PC-3 (cell line): ENCODE data around the gene ARSG. TPM values are rescaled to one million over a fixed set of nuclear protein-coding genes. Genes with fewer than 3 reads are reported as not detected.
A peak's percentile ranks its signal among the peaks of the same experiment; 100 is the strongest.

Experiments
- ATAC-seq: fragments of 200-7000 bp; cut with Tn5 transposase; 2 replicates; pipeline ENCODE4 v1.9.1; 2020; ENCODE audit warnings: mild to moderate bottlenecking, moderate library complexity
- BruUV-seq: library from RNA; stranded (reverse); fragments of 400-500 nt; replicated peaks from 2 replicates; lab custom pipeline; 2021; lab: Mats Ljungman, UMichigan
- CTCF ChIA-PET: fragments of 300-600 bp; sonication (Branson Sonifier 250); formaldehyde crosslinking; loops from one replicate; lab custom pipeline; 2022; ENCODE audit warnings: antibody characterized with exemption; lab: Charles Lee
- POLR2A ChIA-PET: fragments of 300-600 bp; sonication (Branson Sonifier 250); formaldehyde crosslinking; loops from one replicate; lab custom pipeline; 2022; ENCODE audit warnings: antibody characterized with exemption; ENCODE audit not compliant: unreplicated experiment; lab: Charles Lee
- DNase-seq: peaks from one replicate; pipeline ENCODE4 v3.0.0-alpha.2; 2015
- H2AFZ ChIP-seq: fragments of 300-600 bp; sonication (generic); 2 replicates; pipeline ENCODE4 v1.6.0; 2016; ENCODE audit warnings: antibody characterized with exemption, low read length
- H3F3A ChIP-seq: fragments of 300-600 bp; sonication (generic); one replicate; pipeline ENCODE4 v1.6.0; 2017; ENCODE audit warnings: antibody characterized with exemption, low read length, control low read depth, mild to moderate bottlenecking; ENCODE audit not compliant: unreplicated experiment
- H3K27ac ChIP-seq: fragments of 300-600 bp; sonication (generic); 2 replicates; pipeline ENCODE4 v1.5.1; 2016; ENCODE audit warnings: mild to moderate bottlenecking, low read length
- H3K27me3 ChIP-seq: fragments of 300-600 bp; sonication (generic); 2 replicates; pipeline ENCODE4 v1.6.1; 2016; ENCODE audit warnings: low read length, mixed read lengths
- H3K36me3 ChIP-seq: fragments of 300-600 bp; sonication (generic); 2 replicates; pipeline ENCODE4 v1.6.1; 2016; ENCODE audit warnings: low read depth, mixed run types, low read length, mixed read lengths
- H3K4me1 ChIP-seq: fragments of 300-600 bp; sonication (generic); 2 replicates; pipeline ENCODE4 v1.5.1; 2016; ENCODE audit warnings: low read length; ENCODE audit not compliant: insufficient read depth
- H3K4me2 ChIP-seq: fragments of 300-600 bp; sonication (generic); 2 replicates; pipeline ENCODE4 v1.6.0; 2016; ENCODE audit warnings: low read length
- H3K4me3 ChIP-seq: fragments of 300-600 bp; sonication (generic); 2 replicates; pipeline ENCODE4 v1.5.1; 2016; ENCODE audit warnings: mild to moderate bottlenecking, low read length, mixed read lengths
- H3K79me2 ChIP-seq: fragments of 300-600 bp; sonication (generic); 2 replicates; pipeline ENCODE4 v1.6.1; 2017; ENCODE audit warnings: low read length, mixed read lengths
- H3K9ac ChIP-seq: fragments of 300-600 bp; sonication (generic); 2 replicates; pipeline ENCODE4 v1.6.0; 2016; ENCODE audit warnings: mild to moderate bottlenecking, low read length
- H3K9me2 ChIP-seq: fragments of 300-600 bp; sonication (generic); replicated peaks from 2 replicates; pipeline ENCODE4 v1.6.1; 2016; ENCODE audit warnings: mixed run types, low read length, mixed read lengths
- H3K9me3 ChIP-seq: fragments of 300-600 bp; sonication (generic); 2 replicates; pipeline ENCODE4 v1.6.1; 2016; ENCODE audit warnings: low read length, mixed read lengths
- H4K20me1 ChIP-seq: fragments of 300-600 bp; sonication (generic); 2 replicates; pipeline ENCODE4 v1.6.1; 2016; ENCODE audit warnings: low read length, mixed read lengths
- EZH2 ChIP-seq: fragments of 300-600 bp; sonication (generic); IDR thresholded peaks from one replicate; pipeline ENCODE4 v1.6.1; 2017; ENCODE audit warnings: antibody characterized with exemption, mild to moderate bottlenecking, low read length; ENCODE audit not compliant: unreplicated experiment
- EZH2phosphoT487 ChIP-seq: fragments of 300-600 bp; sonication (generic); IDR thresholded peaks from 2 replicates; pipeline ENCODE4 v1.6.1; 2018; ENCODE audit warnings: mild to moderate bottlenecking, antibody characterized with exemption, low read length, borderline replicate concordance
- intact Hi-C: fragments of 100-400 bp; cut with micrococcal nuclease; formaldehyde crosslinking; loops from 2 replicates; pipeline ENCODE4 v1.9.0; 2023
- total RNA-seq: library from RNA; depleted of rRNA; stranded (reverse); fragments of >200 nt; gene quantifications from 2 replicates; pipeline ENCODE4 v1.2.3, GENCODE V29; 2014
- TF ChIP-seq, protein P1 (sequence below): fragments of 300-600 bp; sonication (generic); conservative IDR thresholded peaks from 2 replicates; pipeline ENCODE4 v1.5.1; 2017; ENCODE audit warnings: antibody characterized with exemption, low read depth, mild to moderate bottlenecking, low read length

ARSG gene
- total RNA-seq, 1 experiment from 2014 or later, result 2.1 TPM

DNA sequence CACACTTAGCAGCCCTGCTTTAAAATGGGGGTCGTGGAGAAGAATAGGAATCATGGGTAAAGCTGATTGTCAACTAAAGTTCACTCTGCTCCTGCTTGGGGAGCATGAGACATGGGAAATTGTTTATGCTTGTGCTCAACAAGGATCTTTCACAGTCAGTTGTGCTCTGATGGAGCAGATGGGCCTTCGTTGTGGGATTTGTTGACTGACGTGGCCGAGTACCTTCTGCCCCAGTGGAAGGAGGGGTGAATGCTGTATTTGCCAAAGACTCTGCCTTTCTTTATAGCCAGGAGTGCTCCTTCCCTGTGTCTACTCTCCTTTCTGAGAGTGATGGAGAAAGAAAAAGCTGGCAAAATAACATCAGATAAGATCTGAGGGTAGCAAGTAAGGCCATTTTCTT, 11.4 kb downstream of the ARSG start:
- ChIA-PET CTCF (no interaction called here), POLR2A (no interaction called here)
- no peaks in the 10 kb centered on the region for H3K9me2 ChIP-seq
- no peak overlapping the region for H3K9ac ChIP-seq
- H3K36me3 ChIP-seq, result no peaks in the 10 kb centered on the region
- DNase-seq (no peak), ATAC-seq (no peak)
- intact Hi-C loops, result no loop called here
- no peaks in the 10 kb centered on the region for H3K79me2 ChIP-seq
- H3K4me3 ChIP-seq, result no peak overlapping the region
- no peaks in the 10 kb centered on the region for H3F3A ChIP-seq
- TF ChIP-seq EZH2phosphoT487, result no peak
- TF ChIP-seq, protein P1, sequence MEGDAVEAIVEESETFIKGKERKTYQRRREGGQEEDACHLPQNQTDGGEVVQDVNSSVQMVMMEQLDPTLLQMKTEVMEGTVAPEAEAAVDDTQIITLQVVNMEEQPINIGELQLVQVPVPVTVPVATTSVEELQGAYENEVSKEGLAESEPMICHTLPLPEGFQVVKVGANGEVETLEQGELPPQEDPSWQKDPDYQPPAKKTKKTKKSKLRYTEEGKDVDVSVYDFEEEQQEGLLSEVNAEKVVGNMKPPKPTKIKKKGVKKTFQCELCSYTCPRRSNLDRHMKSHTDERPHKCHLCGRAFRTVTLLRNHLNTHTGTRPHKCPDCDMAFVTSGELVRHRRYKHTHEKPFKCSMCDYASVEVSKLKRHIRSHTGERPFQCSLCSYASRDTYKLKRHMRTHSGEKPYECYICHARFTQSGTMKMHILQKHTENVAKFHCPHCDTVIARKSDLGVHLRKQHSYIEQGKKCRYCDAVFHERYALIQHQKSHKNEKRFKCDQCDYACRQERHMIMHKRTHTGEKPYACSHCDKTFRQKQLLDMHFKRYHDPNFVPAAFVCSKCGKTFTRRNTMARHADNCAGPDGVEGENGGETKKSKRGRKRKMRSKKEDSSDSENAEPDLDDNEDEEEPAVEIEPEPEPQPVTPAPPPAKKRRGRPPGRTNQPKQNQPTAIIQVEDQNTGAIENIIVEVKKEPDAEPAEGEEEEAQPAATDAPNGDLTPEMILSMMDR, result no peak
- TF ChIP-seq EZH2, result no peak
- no peaks in the 10 kb centered on the region for H3K9me3 ChIP-seq
- peaks cover 6% of the 10 kb centered on the region for H3K4me1 ChIP-seq
- H3K27me3 ChIP-seq, result no peaks in the 10 kb centered on the region
- H3K27ac ChIP-seq, result no peak overlapping the region
- H2AFZ ChIP-seq, result no peak overlapping the region
- no peak overlapping the region for H3K4me2 ChIP-seq
- H4K20me1 ChIP-seq, result no peaks in the 10 kb centered on the region
- BruUV-seq, result no TSS peak

DNA sequence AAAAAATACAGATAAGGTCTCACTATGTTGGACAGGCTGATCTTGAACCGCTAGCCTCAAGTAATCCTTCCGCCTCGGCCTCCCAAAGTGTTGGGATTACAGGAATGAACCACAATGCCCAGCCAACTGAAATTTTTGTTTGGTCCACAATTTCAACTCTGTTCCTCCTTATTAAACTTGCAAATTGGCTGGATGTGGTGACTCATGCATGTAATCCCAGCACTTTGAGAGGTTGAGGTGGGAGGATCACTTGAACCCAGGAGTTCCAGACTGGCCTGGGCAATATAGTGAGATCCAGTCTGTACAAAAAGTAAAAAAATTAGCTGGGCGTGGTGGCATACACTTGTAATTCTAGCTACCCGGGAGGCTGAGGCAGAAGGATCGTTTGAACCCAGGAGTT, 13.4 kb downstream of the ARSG start:
- BruUV-seq, result no TSS peak
- Histone ChIP-seq H3K27me3 (no peaks in the 10 kb centered on the region), H3F3A (no peaks in the 10 kb centered on the region), H3K4me1 (peaks cover 6% of the 10 kb centered on the region), H3K9ac (no peak overlapping the region), H3K36me3 (no peaks in the 10 kb centered on the region), H3K79me2 (no peaks in the 10 kb centered on the region), H3K4me3 (no peak overlapping the region), H4K20me1 (no peaks in the 10 kb centered on the region), H2AFZ (no peak overlapping the region), H3K9me2 (no peaks in the 10 kb centered on the region), H3K27ac (no peak overlapping the region), H3K4me2 (no peak overlapping the region), H3K9me3 (no peaks in the 10 kb centered on the region)
- CTCF ChIA-PET, result no interaction called here
- POLR2A ChIA-PET, result no interaction called here
- intact Hi-C loops, result no loop called here
- DNase-seq, result no peak
- ATAC-seq, result no peak
- TF ChIP-seq EZH2, result no peak

DNA sequence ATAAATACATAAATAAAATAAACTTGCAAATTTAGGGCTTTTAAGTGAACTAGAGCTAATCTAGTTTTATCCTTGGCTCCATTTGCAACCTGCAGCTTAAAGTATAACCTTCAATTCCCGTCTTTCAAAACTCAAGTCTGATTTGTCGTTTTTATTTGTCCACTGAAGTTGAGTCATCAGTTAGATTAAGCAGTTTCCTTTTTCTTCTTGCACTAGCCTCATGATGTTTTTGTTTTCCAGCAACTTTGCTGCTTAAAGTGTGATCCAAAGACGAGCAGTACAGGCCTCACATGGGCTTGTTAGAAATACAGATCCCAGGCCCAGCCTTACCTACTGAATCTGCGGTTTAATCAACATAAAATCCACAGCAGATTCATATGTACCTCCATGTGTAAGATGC, 13.8 kb downstream of the ARSG start:
- POLR2A ChIA-PET, result no interaction called here
- Histone ChIP-seq H4K20me1 (no peaks in the 10 kb centered on the region), H3K27ac (no peak overlapping the region), H3K79me2 (no peaks in the 10 kb centered on the region), H3K9ac (no peak overlapping the region), H3K4me2 (no peak overlapping the region), H2AFZ (peak overlapping the region; percentile 37; the same call in 1 of the 2 replicates), H3K9me3 (no peaks in the 10 kb centered on the region), H3K36me3 (no peaks in the 10 kb centered on the region), H3K4me1 (peaks cover 10% of the 10 kb centered on the region), H3K4me3 (no peak overlapping the region), H3F3A (no peaks in the 10 kb centered on the region), H3K27me3 (no peaks in the 10 kb centered on the region), H3K9me2 (no peaks in the 10 kb centered on the region)
- peak; percentile 28 for DNase-seq
- intact Hi-C loops, result no loop called here
- CTCF ChIA-PET, result no interaction called here
- no TSS peak for BruUV-seq
- no peak; the same call in 1 of the 2 replicates for ATAC-seq
- no peak for TF ChIP-seq EZH2
- TF ChIP-seq EZH2phosphoT487, result no peak
- TF ChIP-seq, protein P1, result no peak
